Activated CD8-positive, alpha-beta memory T cell treated with anti-CD3 and anti-CD28 coated beads for 24 hours (primary cell): ENCODE data around the gene MPND.

ENCODE experiments used
- DNase-seq: peaks from one replicate; pipeline ENCODE4 v3.0.0-alpha.2; 2020

The MPND gene, protein sequence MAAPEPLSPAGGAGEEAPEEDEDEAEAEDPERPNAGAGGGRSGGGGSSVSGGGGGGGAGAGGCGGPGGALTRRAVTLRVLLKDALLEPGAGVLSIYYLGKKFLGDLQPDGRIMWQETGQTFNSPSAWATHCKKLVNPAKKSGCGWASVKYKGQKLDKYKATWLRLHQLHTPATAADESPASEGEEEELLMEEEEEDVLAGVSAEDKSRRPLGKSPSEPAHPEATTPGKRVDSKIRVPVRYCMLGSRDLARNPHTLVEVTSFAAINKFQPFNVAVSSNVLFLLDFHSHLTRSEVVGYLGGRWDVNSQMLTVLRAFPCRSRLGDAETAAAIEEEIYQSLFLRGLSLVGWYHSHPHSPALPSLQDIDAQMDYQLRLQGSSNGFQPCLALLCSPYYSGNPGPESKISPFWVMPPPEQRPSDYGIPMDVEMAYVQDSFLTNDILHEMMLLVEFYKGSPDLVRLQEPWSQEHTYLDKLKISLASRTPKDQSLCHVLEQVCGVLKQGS

DNA sequence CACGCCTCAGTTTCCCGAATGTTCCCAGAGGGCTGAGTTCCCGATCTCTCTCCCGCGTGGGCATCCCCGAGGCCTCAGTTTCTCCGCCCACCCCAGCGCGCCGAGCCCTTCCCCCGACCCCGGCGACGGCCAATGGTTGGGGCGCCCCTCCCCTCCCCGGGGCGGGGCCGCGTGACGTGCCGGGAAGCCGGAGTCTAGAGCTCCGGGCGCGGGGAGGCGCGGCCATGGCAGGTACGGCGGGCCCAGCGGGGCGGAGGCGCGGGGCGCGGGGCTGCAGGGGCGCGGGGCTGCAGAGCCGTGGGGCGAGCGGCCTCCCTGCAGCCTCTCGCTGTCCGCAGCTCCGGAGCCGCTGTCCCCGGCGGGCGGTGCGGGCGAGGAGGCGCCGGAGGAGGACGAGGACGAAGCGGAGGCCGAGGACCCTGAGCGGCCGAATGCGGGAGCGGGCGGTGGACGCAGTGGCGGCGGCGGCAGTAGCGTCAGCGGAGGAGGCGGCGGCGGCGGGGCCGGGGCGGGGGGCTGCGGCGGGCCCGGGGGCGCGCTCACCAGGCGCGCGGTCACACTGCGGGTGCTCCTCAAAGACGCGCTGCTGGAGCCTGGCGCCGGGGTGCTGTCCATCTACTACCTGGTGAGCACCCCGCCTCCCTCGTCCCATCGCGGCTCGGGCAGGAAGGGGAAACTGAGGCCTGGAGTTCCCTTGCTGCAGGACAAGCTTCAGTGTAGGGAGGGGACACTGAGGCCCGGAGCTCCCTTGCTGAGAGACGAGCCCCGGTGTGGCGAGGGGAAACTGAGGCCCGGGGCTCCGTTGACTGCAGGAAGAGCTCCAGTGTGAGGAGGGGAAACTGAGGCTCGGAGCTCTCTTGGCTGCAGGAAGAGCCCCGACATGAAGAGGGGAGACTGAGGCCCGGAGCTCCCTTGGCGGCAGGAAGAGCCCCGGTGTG, at the start of gene MPND:
Gene MPND (plus strand): TSS at position 193 of the 938 bp plus-strand sequence. CDS start 32 bp downstream, at position 225.
- DNase-seq, result peak; percentile 98

DNA sequence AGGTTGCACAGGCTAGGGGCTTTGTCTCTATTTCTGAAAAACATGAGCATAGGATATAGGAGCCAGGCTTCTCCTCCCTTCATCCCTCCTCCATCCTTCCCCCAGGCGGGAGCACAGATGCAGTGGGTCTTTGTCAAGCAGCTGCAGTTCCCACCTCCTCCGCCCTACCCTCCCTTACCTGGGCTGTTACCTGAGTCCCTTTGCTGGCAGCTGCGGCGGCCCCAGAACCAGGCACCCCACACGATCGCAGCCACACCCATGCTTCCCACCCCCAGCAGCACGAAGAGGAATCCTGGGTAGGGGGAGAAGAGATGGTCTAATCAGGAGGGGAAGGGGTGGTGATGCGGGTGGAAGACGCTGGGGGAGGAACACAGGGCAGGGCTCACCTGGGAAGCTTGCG, 49.0 kb upstream of the MPND start:
- DNase-seq, result no peak

DNA sequence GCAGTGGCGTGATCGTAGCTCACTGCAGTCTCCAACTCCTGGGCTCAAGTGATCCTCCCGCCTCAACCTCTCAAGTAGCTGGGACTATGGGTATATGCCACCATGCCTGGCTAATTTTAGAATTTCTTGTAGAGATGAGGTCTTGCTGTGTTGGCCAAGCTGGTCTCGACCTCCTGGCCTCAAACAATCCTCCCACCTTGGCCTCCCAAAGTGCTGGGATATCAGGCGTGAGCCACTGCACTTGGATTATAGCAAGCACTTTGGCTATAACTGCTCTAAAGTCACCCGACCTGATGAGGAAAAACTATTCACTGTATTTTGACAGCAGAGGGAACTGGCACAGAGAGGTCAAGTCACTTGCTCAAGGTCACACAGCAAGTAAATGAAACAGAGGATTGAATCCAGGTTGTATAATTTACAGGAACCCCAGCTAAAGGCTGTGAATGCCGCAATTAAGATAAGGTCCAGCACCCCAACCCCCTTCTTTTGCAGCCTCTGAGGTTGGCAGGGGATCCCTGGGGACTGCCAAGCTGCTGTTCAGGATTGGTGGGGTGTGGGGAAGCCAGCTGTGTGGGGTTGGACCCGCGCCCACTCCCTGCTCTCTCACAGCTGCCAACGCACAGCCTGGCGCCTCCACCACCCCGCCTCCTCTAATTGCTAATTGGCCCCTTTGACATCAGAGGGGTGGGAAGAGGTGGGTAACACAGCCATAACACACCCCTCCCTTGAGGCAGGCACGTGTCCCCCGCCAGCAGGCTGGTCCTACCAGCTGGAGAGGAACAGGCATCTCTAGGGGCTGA, 47.2 kb upstream of the MPND start:
- DNase-seq, result no peak

DNA sequence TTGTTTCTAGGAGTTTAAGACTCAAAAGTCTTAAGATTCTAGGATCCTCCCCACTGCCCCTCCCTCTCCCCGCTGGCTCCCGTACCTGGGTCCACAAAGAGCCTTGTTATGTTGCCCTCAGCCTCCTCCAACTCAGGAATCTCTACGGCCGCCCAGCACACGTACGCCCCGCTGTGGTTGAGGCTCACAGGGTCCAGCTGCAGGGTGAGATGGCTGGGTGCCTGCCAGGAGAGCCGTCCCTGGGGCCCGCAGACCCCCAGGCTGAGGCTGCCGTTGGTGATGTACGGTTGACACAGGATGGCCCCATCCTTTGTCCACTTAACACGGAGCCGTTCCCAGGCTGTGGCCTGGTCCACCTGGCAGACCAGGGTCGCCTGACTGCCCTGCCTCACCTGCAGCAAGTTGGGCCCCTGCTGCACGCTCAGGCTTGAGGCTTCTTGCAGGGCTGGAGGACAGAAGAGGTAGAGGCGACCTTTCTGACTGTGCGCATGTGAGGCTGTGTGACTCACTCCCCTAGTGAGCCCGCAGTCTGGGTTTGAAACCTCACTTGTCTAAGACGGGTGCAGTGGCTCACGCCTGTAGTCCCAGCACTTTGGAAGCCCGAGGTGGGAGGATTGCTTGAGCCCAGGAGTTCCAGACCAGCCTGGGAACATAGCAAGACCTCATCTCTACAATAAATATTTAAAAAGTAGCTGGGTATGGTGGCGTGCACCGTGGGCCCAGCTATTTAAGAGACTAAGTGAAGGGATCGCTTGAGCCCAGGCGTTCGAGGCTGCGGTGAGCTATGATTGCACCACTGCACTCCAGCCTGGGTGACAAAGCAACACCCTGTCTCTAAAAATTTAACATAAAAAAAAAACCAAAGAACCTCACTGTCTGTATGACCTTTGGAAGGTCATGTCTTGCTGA, 45.2 kb upstream of the MPND start:
- peak; percentile 69 for DNase-seq

DNA sequence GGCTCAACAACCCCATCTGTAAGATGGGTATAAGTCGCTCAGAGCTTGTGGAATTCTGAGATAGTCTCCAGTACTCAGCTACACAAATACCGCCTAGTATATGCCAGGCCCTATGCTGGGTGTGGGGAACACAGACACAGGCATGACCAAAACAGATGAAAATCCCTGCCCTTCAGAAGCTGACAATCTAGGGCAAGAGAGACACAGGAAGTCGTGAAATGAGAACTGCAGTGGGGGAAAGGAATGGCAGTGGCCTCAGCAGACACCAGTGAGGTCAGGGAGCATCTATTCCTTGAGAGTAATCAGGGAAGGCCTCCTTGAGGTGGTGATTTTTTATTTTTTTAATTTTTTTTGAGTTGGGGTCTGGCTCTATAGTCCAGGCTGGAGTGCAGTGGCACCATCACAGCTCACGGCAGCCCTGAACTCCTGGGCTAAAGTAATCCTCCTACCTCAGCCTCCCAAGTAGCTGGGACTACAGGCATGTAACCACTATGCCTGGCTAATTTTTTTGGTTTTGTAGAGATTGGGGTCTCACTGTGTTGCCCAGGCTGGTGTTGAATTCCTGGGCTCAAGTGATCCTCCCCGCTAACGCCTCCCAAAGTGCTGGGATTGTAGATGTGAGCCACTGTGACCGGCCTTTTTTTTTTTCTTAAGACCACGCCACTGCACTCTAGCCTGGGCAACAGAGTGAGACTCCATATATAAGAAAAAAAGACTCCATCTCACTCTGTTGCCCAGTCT, 44.4 kb upstream of the MPND start:
- no peak for DNase-seq

DNA sequence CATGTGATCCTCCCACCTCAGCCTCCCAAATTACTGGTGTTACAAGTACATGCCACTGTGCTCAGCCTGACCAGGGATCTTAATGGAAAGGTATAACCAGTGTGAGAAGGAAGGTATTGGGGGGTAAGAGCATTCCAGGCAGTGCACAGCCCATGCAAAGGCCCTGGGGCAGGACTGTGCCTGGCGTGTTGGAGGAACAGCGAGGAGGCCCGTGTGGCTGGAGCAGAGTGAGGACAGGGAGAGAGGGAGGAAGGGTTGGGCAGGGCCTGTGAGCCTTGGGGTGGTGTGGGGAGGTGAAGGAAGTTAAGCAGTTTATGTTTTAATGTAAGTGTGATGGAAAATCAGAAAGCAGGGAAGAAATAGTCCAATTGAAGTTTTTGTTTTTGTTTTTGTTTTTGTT, 42.8 kb upstream of the MPND start:
- DNase-seq, result no peak

DNA sequence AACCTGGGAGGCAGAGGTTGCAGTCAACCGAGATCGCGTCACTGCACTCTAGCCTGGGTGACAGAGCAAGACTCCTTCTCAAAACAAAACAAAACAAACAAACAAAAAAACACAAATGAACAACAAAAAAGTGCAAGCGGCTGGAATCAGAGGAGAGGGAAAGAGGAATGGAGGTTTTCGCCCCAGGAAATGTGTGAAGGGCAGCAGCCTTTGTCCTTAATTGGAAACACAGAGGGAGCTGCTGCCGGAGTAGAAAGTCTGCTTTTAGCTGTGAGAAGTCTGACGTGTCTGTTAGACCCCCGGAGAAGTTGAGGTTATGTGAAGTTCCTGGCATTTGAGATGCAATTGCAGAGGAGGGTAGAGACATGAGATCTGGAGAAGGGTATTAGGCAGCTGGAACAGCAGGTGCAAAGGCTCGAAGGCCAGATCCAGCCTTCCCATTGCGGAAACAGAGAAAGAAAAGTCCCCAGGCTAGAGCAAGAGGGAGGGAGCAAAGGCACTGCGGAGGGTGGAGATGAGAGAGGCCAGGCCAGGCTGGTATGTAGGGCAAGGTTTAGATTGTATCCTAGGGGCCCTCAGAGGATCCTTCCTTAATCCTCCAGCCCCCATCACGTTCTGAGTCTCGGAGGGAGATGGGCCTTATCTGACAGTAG, 41.6 kb upstream of the MPND start:
- DNase-seq, result no peak

DNA sequence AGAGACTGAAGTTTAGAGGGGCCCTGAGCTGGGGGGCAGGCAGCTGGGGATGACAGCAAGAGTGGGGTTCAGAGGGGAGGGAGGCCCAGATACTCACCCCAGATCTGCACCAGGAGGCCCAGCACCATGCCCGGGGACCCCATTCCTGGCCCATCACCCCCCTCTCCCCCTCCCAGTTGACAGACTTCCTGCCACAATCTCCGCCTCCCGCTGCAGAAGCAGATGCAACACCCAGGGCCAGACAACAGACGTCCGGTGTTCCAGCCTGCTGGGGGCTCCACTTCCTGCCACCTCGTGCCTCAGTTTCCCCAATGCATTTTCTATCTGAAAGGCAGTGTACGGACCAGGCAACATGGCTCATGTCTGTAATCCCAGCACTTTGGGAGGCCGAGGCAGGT, 41.1 kb upstream of the MPND start, which contains the start of gene TMIGD2:
Gene TMIGD2 (minus strand): TSS at position 147 of the 398 bp plus-strand sequence. CDS start 4 bp downstream, at position 143.
- peak; percentile 68 for DNase-seq

DNA sequence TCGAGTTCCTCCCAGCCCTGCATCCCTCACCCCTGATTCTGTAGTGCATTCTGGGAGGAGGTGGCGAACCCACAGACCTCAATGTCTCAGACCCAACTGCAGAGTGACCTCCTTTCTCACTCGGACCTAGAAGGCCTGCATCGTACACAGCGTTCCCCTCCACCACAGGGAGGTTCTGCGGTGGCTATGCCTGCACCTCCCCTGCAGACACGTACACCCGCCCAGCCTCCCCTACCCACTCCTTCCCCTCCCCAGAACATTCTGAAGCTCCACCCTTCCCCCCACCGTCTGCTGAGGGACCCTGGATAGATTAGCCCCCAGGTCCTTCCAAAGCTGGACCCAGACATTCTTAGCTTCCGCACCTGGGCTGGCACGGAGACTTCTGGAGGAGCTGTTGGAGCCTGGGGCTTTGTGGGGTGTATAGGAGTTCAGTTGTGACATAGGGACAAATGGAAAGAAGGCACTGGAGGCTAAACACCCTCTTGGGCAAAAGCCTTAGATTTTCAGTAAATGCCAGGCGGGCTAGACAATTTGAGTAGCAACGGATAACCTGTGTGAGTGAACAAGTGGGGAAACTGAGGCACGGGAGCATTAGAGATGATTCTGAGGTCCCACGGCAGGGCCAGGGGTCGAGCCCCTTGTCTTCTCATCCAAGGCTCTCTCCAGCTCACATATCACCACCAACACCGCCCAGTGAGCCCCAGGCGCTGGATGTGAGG, 39.4 kb upstream of the MPND start:
- DNase-seq, result no peak

DNA sequence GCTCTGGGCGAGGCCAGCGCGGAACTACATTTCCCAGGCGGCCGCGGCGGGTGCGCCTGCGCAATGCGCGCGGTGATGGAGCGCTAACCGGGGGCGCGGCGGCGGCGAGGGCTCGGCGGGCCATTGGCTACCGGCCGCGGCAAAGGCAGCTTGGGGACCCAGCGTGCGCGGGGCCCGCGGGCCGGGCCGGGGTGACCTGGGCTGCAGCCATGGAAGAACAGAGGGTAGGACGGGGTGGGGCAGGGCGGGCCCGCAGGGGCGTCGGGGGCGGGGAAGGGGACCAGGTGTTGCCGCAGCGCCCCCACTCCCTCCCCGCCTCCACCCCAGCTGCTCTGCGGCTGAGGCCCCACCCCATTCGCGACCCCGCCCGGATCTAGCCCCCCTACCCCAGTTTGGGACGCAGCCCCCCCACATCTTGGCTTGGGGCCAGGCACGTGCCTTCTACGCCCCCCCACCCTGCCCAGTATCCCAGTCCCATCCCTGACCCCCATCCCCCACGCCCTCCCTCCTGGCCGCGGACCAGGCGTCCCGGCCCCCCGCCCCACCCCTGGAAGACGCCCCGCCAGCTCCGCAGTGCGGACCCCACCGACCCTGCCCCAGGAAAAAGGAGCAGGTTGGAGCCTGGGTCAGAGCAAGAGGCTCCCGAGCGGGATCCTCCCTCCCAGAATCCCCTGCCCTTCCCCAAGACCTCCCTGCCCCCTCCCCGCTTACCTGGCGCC, 38.7 kb upstream of the MPND start, which contains the start of gene FSD1:
Gene FSD1 (plus strand): TSS at position 61 of the 719 bp plus-strand sequence. CDS start 149 bp downstream, at position 210.
- peak; percentile 89 for DNase-seq

DNA sequence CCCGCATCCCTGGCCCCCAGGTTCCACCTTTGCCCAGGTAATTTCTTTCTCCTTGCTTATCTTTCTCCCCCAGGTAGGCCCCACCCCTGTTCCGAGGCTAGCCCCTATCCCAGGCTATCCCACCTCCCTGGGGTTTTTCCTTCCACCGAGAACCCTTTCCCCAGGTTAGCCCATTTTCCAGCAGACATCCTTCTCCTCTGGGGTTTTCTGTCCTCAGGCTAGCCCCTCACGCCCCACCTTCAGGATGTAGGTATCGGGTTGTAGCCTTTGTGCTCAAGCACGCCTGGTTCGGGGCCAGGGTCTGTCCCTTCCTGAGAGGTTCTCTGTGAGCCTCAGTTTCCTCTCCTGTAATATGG, 38.1 kb upstream of the MPND start:
- DNase-seq, result no peak

DNA sequence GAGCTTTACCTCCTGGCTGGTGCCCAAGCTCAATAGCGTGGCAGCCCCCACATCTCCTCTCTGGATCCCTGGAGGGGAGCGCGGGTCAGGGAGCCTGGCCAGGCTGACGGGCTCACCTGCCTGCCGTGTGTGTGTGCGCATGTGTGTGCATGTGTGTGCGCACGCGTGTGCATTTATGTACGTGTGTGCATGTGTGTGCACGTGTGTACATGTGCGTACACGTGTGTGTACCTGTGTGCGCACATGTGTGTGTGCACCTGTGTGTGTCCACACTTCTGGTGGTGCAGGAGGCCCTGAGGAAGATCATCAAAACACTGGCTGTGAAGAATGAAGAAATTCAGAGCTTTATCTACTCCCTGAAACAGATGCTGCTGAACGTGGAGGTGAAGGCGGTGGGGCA, 37.7 kb upstream of the MPND start:
- no peak for DNase-seq

DNA sequence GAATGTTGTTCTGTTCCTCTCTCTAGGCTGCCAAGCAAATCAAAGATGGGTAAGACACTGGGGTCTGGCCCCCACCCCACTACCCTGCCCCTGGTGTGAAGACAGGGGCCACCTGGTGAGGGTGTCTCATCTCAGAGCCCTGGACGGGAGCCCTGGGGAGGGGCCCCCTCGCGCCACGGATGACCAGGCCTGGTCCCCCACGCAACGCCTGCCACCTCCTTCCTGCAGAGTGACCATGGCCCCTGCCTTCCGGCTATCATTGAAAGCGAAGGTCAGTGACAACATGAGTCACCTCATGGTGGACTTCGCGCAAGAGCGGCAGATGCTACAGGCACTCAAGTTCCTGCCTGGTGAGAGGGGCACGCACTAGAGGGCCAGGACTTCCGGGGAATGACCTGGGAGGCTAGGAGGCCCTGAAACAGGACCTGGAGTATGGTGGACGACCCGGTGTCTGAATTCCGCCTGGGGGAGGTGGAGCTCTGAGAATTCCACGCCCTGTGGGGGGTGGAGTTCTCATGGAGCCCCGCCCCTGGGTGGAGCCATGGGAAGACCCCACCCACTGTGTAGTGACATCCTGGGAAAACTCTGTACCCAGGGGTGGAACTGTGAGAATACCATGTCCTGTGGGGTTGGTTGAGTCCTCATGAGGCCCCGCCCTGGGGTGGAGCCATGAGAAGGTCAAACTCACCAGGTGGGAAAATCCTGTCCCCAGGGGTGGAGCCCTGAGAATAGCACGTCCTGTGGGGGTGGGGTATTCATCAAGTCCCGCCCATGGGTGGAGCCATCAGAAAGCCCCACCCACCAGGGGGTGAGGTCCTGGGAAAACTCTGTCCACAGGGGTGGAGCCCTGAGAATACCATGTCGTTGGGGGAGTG, 32.9 kb upstream of the MPND start:
- no peak for DNase-seq

DNA sequence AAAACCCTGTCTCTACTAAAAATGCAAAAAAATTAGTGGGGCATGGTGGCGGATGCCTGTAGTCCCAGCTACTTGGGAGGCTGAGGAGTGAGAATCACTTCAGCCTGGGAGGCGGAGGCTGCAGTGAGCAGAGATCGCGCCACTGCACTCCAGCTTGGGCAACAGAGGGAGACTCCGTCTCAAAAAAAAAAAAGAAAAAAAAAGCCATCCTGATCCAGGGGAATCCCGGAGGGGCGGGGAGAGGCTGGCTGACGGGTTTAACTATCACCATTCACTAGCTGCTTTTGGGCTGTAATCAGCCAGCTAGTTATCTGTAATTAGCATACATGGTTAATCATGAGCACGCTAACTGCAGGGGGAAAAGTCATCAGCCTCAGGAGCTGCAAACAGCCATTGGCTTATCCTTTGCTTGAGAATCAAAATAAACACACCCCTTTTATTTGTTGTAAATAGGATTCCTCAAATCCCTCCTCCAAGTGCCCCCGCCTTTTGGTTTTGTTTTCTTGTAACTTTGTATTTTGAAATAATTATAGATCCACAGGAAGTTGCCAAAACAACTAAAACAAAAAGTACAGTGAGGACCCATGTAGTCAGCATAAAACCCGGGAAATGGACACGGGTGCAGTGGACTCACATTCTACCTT, 29.4 kb upstream of the MPND start:
- DNase-seq, result no peak

DNA sequence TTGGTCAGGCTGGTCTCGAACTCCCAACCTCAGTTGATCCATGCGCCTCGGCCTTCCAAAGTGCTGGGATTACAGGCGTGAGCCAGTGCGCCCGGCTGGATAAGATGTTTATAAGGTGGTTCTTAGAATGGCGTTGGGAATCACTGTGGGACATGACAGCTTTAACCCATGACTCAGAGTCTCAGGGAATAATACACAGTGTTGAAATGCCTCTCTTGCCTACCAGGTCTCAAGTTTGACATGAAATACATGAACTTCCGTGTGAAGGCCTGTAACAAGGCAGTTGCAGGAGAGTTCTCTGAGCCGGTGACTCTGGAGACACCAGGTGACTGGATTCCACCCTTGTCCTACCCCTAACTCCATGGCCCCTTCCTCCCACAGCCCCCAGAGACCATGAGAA, 26.4 kb upstream of the MPND start:
- DNase-seq, result no peak

DNA sequence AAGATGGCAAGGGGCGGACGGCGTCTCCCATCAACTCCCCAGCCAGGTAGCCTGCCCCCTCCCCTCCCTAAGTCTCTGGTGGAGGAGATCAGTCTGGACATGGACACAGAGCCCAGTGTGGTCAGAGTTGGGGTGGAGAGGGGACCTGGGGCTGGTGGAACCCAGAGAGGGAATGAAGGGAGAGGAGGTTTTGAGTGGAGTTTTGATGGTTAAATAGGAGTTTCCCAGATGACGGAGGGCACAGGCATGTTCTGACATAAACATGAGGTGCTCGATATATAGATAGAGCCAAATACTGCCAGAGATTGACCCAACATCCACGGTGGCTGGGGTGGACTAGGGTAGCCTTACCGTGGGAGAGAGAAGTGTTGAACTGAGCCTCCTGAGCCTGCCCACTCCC, 24.9 kb upstream of the MPND start:
- no peak for DNase-seq

DNA sequence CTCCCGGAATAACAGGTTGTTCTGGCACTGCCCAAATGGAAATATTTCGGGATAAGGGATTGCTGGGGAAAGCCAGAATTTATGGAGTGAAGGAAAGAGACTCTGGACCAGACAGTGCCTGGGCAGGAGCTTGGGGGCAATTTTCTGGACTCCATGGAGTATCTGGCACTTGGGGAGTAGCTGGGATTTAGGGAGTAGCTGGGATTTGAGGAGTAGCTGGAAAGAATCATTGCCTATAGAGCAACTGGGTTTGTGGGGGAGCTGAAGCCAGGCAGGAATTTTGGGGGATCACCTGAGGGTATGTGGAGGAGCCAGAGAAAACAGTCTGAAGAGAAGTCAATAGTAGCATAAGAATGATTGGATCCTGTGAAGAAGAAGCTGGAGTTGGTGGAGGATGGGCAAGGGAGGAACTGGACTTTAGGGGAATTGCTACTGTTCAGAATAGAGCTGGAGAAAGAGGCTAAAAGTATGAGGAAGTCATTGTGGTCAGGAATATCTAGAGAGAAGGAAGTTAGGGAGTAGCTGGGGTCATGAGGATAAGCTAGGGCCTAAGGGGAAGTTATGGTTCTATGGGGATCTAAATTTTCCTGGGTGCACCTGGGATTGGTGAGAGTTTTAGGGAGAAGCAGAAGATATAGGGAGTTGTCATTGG, 24.2 kb upstream of the MPND start:
- DNase-seq, result no peak
